ENCODE measurements around the gene SLC28A1.

DNA sequence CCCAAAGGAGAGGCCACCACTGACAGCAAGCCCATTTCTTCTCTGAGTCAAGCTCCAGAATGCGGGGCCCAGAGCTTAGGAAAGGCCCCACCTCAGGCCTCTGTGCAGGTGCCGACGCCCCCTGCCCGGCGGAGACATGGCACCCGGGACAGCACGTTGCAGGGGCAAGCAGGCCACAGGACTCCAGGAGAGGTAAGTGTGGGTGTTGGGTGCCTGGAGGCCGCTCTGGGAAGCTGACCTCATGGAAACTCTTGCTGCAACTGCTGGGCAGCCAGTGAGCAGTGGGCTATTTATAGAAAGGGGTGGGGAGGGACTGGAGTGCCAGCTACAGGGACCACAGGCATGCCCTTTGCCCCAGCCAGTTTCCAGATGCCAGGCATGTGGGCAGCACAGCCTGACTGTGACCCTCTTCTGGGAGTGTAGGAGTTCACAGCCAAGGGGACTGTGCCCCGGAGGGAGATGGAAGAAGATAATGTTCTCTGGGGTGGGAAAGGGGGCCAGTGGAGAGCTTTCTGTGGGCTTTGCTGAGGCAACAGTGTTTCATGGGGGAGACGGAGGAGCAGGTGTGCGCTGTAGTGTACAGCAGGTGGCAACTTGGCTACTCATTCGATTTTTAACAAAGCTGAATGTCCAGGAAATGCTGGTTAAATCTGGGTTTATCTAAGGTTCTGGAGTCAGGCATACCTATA, 43.6 kb upstream of the SLC28A1 start:
- TF ChIP-seq POLR2A (IDR thresholded peaks at IDR 0.05; ENCODE audit: low read length) (no peak), GATA1 (IDR thresholded peaks at IDR 0.05; ENCODE audit: low read depth, low read length) (no peak)

All from erythroblast (primary cell).